DOHH2 (cell line): ENCODE measurements around the gene MAB21L2.

Experiments used
- EZH2phosphoT487 ChIP-seq: fragments of 200-600 bp; sonication (generic); IDR thresholded peaks from 2 replicates; pipeline ENCODE4 v1.6.1; 2017; ENCODE audit warnings: borderline replicate concordance, mild to moderate bottlenecking, antibody characterized with exemption, low read length, moderate library complexity, mixed read lengths
- TF ChIP-seq, protein P1 (sequence below): fragments of 200-600 bp; sonication (generic); IDR thresholded peaks from one replicate; pipeline ENCODE4 v1.5.1; 2014; ENCODE audit warnings: antibody characterized with exemption, mild to moderate bottlenecking, low read depth, low read length; ENCODE audit not compliant: poor library complexity, severe bottlenecking

DNA sequence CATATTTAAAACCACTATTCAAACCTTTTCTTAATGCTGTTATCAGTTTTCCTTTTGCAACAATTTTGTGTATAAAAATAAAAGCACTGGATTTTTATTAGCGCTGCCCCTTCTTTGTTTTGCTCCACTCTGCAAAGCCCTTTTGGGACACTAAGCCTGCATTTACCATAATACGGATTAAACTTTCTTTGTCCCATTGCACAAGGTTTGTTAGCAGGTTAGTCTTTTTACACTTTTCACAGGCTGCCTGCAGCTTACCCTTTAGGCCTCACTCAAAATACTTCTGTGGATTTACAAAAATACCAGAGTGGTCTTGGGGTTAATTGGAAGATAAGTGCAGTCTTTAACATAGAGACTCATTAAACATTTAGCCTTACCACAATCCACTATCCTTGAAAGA is 35.7 kb upstream of the MAB21L2 start:
- TF ChIP-seq, protein P1, sequence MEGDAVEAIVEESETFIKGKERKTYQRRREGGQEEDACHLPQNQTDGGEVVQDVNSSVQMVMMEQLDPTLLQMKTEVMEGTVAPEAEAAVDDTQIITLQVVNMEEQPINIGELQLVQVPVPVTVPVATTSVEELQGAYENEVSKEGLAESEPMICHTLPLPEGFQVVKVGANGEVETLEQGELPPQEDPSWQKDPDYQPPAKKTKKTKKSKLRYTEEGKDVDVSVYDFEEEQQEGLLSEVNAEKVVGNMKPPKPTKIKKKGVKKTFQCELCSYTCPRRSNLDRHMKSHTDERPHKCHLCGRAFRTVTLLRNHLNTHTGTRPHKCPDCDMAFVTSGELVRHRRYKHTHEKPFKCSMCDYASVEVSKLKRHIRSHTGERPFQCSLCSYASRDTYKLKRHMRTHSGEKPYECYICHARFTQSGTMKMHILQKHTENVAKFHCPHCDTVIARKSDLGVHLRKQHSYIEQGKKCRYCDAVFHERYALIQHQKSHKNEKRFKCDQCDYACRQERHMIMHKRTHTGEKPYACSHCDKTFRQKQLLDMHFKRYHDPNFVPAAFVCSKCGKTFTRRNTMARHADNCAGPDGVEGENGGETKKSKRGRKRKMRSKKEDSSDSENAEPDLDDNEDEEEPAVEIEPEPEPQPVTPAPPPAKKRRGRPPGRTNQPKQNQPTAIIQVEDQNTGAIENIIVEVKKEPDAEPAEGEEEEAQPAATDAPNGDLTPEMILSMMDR = no peak
- no peak for TF ChIP-seq EZH2phosphoT487
